ENCODE measurements around the gene LGALS3. TPM values are rescaled to one million over a fixed set of nuclear protein-coding genes. Genes with fewer than 3 reads are reported as not detected.

Gene LGALS3
- total and polyA plus RNA-seq, 7 experiments from 2014 or later, result 0.35 to 71.7 (median 11.7) TPM

DNA sequence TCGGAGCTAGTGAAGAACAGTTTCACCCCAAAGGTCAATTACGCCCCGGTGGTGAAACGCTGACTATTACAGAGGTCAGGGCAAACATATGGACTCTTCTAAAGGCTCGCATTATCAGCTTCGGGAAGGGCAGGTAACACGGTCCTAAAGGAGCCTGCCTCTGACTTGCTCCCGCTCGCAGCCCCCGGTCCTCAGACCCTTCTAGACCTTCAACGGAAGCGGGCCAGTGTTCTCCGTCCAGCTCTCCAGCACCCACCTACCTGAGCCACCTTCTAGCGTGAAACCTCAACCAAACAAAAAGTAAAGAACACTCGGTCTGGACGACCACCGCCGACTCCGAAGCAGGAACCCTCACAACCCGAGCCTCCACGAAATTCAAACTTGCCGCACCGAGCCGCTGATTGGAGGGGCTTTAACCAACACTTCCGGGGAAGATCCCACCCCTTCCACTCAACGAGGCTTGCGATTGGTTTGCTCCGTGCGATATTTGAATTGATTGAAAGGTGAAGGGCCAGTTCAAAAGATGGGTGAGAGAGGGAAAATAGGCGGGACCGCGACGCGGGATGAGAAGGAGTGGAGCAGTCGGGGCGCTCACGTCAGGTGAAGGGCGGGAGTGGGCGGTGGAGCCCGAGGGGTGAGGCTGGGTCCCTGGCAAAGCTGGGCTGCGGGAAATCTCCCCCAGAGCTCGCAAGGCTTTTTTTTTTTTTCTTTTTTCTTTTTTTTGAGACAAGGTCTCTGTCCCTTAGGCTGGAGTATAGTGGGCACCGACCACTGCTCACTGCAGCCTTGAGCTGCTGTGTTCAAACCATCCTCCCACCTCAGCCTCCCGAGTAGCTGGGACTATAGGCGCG is 62.4 kb downstream of the LGALS3 start, which contains the start of gene DLGAP5:
Gene DLGAP5 (minus strand): TSS at position 383 of the 851 bp plus-strand sequence. CDS start 2,406 bp downstream, outside the sequence.
- Mint-ChIP-seq H3K4me3 (peak within 1 kb of the TSS; percentile 88 to 97 (median 90)), H3K27ac (peak within 1 kb of the TSS; percentile 46 to 92 (median 68)), H3K36me3 (peaks cover 0 to 8% (median 0%) of the 10 kb centered on the region in 5 donors), H3K4me1 (peaks cover 5 to 42% (median 18%) of the 10 kb centered on the region in 7 donors), H3K27me3 (peaks cover 0 to 4% (median 0%) of the 10 kb centered on the region in 5 donors), H3K9me3 (peaks cover 0 to 1% (median 0%) of the 10 kb centered on the region in 11 donors)
- peak within 1 kb of the TSS; percentile 58 for H3K27ac ChIP-seq (ENCODE audit: low read depth, low read length)
- H3K4me1 ChIP-seq (ENCODE audit: control insufficient read depth in 2 of 2, insufficient read depth in 2 of 2, low read length in 2 of 2), result peaks cover 7 to 10% of the 10 kb centered on the region in 2 donors
- no peaks in the 10 kb centered on the region for H3K27me3 ChIP-seq (ENCODE audit: control insufficient read depth in 2 of 2, insufficient read depth in 2 of 2, low read length in 2 of 2)
- H3K36me3 ChIP-seq (ENCODE audit: control insufficient read depth in 2 of 3, insufficient read depth in 3 of 3, low read length in 3 of 3), result no peaks in the 10 kb centered on the region
- H3K9me3 ChIP-seq (ENCODE audit: control insufficient read depth in 2 of 3, low read length in 3 of 3), result no peaks in the 10 kb centered on the region
- H3K4me3 ChIP-seq (ENCODE audit: low read length), result peak within 1 kb of the TSS; percentile 84
- ChIA-PET CTCF (interaction anchor here (0.6 to 1.2 kb wide), 2 partner anchors 158 to 236 kb away, joined by 3 to 6 read pairs; no protein-coding TSS in a partner anchor), POLR2A (interaction anchor here (0.5 to 0.8 kb wide), 2 partner anchors 89 to 181 kb away, joined by 3 to 4 read pairs; no protein-coding TSS in a partner anchor)
- intact Hi-C loops (cut with micrococcal nuclease), result loop anchor here (1.0 to 10.0 kb wide), 16 partner anchors 22 to 927 kb away; partner anchors contain the start of genes ATG14 (in 2 of the 2), FBXO34 (in 2 of the 2), GCH1 (in 2 of the 2) and SOCS4 (in 2 of the 2)
- ATAC-seq (peak; percentile 98), DNase-seq (peak; percentile 59 to 90 (median 86))

DNA sequence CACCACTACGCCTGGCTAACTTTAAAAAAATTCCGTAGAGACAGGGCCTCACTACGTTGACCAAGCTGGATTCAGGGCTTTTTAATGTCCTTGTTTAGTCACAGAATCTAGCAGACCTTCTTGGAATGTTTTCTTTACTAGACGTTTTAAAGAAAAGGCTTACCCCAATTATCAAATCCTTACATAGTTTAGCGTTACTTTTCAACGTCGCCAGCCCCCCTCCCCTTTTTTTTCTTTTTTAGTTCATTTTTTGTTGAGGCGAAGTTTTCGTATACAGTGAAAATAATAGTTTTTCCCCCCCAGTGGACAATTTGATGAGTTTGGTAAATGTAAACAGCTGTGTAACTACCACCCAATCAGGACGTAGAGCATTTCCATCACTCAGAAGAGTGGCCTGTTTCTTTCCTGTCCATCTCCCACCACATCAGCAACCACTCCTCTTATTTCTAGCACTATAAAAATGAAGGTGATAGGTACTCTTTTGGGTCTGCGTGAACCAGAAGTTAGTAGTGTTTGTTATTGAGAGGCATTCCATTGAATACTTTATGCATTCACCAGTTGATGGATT is 63.1 kb downstream of the LGALS3 start:
- H3K9me3 ChIP-seq (ENCODE audit: control insufficient read depth in 2 of 3, low read length in 3 of 3), result no peaks in the 10 kb centered on the region
- intact Hi-C loops (cut with micrococcal nuclease), result loop anchor here (5.0 to 10.0 kb wide), 2 partner anchors 220 to 287 kb away; partner anchors contain the start of genes GCH1 (in 2 of the 2) and ATG14 (in 1 of the 2)
- H3K27me3 Mint-ChIP-seq, result peaks cover 0 to 5% (median 0%) of the 10 kb centered on the region in 5 donors
- peak overlapping the region; percentile 84 for H3K4me3 ChIP-seq (ENCODE audit: low read length)
- H3K27me3 ChIP-seq (ENCODE audit: control insufficient read depth in 2 of 2, insufficient read depth in 2 of 2, low read length in 2 of 2), result no peaks in the 10 kb centered on the region
- H3K36me3 Mint-ChIP-seq, result peaks cover 0 to 4% (median 0%) of the 10 kb centered on the region in 5 donors
- no peak for DNase-seq
- no peak for ATAC-seq
- POLR2A ChIA-PET, result interaction anchor here (0.5 kb wide), 1 partner anchor 90 kb away, joined by 4 read pairs; no protein-coding TSS in a partner anchor
- peak overlapping the region; percentile 88 to 97 (median 90) for H3K4me3 Mint-ChIP-seq
- H3K27ac ChIP-seq (ENCODE audit: low read depth, low read length), result peak overlapping the region; percentile 58
- H3K4me1 Mint-ChIP-seq, result peaks cover 5 to 39% (median 18%) of the 10 kb centered on the region in 7 donors
- peaks cover 0 to 1% (median 0%) of the 10 kb centered on the region in 11 donors for H3K9me3 Mint-ChIP-seq
- CTCF ChIA-PET, result interaction anchor here (0.6 to 1.2 kb wide), 3 partner anchors 54 to 1299 kb away, joined by 3 to 6 read pairs (median 4); no protein-coding TSS in a partner anchor
- H3K27ac Mint-ChIP-seq, result peak overlapping the region in 6 of 9 donors; percentile 22 to 92 (median 52)
- H3K4me1 ChIP-seq (ENCODE audit: control insufficient read depth in 2 of 2, insufficient read depth in 2 of 2, low read length in 2 of 2), result peaks cover 7 to 10% of the 10 kb centered on the region in 2 donors
- H3K36me3 ChIP-seq (ENCODE audit: control insufficient read depth in 2 of 3, insufficient read depth in 3 of 3, low read length in 3 of 3), result no peaks in the 10 kb centered on the region

DNA sequence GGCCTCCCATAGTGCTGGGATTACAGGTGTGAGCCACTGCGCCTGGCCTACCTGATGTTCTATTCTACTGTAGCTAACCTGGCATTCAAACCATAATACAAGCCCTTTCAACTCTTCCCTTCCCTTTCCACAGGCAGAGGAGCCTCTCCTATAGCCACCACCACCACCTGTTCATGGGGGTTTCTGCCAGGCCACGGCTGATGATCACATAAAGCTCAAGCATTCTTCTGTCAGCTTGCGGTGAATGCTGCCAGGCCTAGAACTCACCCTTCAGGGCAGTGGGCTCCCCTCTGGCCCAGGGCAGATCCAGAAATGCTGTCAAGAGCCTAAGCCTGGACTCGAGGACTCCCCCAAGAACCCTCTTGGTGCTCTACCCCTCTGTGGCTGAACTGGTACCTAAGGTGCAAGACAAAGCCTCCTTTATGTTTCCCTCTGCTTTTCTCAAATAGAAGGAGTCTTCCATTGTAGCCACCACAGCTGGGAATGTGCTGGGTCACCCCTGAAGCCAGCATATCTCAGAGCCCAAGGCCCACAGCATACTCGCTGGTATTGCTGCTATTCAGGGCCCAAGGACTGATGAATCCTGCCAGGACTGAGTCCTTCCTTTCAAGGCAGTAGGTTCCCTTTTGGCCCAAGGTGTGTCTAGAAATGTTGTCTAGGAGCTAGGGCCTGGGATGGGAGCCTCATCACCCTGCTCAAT is 65.8 kb downstream of the LGALS3 start:
- Histone ChIP-seq H3K27me3 (ENCODE audit: control insufficient read depth in 2 of 2, insufficient read depth in 2 of 2, low read length in 2 of 2) (no peaks in the 10 kb centered on the region), H3K27ac (ENCODE audit: low read depth, low read length) (no peak overlapping the region), H3K4me1 (ENCODE audit: control insufficient read depth in 2 of 2, insufficient read depth in 2 of 2, low read length in 2 of 2) (peaks cover 7 to 10% of the 10 kb centered on the region in 2 donors), H3K36me3 (ENCODE audit: control insufficient read depth in 2 of 3, insufficient read depth in 3 of 3, low read length in 3 of 3) (no peaks in the 10 kb centered on the region), H3K9me3 (ENCODE audit: control insufficient read depth in 2 of 3, low read length in 3 of 3) (no peaks in the 10 kb centered on the region), H3K4me3 (ENCODE audit: low read length) (no peak overlapping the region)
- CTCF ChIA-PET, result interaction anchor here (1.0 kb wide), 1 partner anchor 77 kb away, joined by 3 read pairs; the partner anchor contains the start of gene FBXO34
- POLR2A ChIA-PET, result no interaction called here
- DNase-seq (no peak), ATAC-seq (no peak)
- intact Hi-C loops (cut with micrococcal nuclease), result loop anchor here (5.0 to 10.0 kb wide), 2 partner anchors 217 to 290 kb away; partner anchors contain the start of genes GCH1 (in 2 of the 2) and ATG14 (in 1 of the 2)
- no peaks in the 10 kb centered on the region for H3K36me3 Mint-ChIP-seq
- H3K27me3 Mint-ChIP-seq, result peaks cover 0 to 15% (median 0%) of the 10 kb centered on the region in 5 donors
- peaks cover 0 to 1% (median 0%) of the 10 kb centered on the region in 11 donors for H3K9me3 Mint-ChIP-seq
- peak overlapping the region in 1 of 9 donors; percentile 25 for H3K27ac Mint-ChIP-seq
- H3K4me1 Mint-ChIP-seq, result peaks cover 5 to 23% (median 18%) of the 10 kb centered on the region in 7 donors
- no peak overlapping the region for H3K4me3 Mint-ChIP-seq

Other genes with a start within 250 kb of the LGALS3 start
- 10 to 100 TPM; 21.4 to 64.1 (median 23.2) TPM for gene GCH1, start 226.4 kb upstream of the LGALS3 start, total RNA-seq
- 10 to 100 TPM; 23.1 to 25.7 TPM for gene GCH1, start 226.4 kb upstream of the LGALS3 start, polyA plus RNA-seq
- 10 to 100 TPM in 1 of 5 experiments, 1 to 10 TPM in 4; 2.6 to 26.6 (median 3.6) TPM for gene WDHD1, start 102.2 kb upstream of the LGALS3 start, total RNA-seq
- gene WDHD1, start 102.2 kb upstream of the LGALS3 start, polyA plus RNA-seq, result 1 to 10 TPM; 1.6 to 1.7 TPM
- gene SOCS4, start 102.0 kb upstream of the LGALS3 start, total RNA-seq, result 10 to 100 TPM; 21.2 to 30.3 (median 22.1) TPM
- gene SOCS4, start 102.0 kb upstream of the LGALS3 start, polyA plus RNA-seq, result 1 to 10 TPM; 1.2 to 2.2 TPM
- 100 to 1,000 TPM in 3 of 5 experiments, 10 to 100 TPM in 2; 65.1 to 143 (median 111) TPM for gene MAPK1IP1L, start 77.6 kb upstream of the LGALS3 start, total RNA-seq
- gene MAPK1IP1L, start 77.6 kb upstream of the LGALS3 start, polyA plus RNA-seq, result 10 to 100 TPM; 63.1 to 79.7 TPM
- gene DLGAP5, start 62.3 kb downstream of the LGALS3 start, total RNA-seq, result 10 to 100 TPM in 1 of 5 experiments, under 1 TPM in 1, not detected in 3; 0.49 to 46.7 TPM
- gene DLGAP5, start 62.3 kb downstream of the LGALS3 start, polyA plus RNA-seq, result not detected
- gene FBXO34, start 142.2 kb downstream of the LGALS3 start, total RNA-seq, result 10 to 100 TPM; 22.0 to 27.3 (median 25.8) TPM
- 10 to 100 TPM; 25.4 to 42.1 TPM for gene FBXO34, start 142.2 kb downstream of the LGALS3 start, polyA plus RNA-seq